Measurements from ENCODE around the gene FAM83C.
"Not testable (repeated sequence)": the region's sequence is repeated elsewhere in the genome, so short reads cannot be mapped to it uniquely, and the experiment has no call there.

DNA sequence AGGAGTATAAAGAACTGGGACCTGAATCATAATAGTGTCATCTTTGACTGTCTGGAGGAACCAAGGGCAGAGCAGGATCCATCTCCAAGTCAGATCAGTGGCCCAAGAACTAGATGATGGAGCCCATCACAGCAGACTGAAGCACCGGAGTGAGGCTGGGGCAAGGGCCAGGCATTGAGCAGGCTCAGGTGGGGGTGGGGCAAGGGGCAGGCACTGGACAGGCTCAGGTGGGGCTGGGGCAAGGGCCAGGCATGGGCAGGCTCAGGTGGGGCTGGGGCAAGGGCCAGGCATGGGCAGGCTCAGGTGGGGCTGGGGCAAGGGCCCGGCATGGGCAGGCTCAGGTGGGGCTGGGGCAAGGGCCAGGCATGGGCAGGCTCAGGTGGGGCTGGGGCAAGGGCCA lies 39.6 kb downstream of the FAM83C start:
- TF ChIP-seq, protein P1, sequence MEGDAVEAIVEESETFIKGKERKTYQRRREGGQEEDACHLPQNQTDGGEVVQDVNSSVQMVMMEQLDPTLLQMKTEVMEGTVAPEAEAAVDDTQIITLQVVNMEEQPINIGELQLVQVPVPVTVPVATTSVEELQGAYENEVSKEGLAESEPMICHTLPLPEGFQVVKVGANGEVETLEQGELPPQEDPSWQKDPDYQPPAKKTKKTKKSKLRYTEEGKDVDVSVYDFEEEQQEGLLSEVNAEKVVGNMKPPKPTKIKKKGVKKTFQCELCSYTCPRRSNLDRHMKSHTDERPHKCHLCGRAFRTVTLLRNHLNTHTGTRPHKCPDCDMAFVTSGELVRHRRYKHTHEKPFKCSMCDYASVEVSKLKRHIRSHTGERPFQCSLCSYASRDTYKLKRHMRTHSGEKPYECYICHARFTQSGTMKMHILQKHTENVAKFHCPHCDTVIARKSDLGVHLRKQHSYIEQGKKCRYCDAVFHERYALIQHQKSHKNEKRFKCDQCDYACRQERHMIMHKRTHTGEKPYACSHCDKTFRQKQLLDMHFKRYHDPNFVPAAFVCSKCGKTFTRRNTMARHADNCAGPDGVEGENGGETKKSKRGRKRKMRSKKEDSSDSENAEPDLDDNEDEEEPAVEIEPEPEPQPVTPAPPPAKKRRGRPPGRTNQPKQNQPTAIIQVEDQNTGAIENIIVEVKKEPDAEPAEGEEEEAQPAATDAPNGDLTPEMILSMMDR (IDR thresholded peaks at IDR 0.05), result not testable (repeated sequence)
- TF ChIP-seq POLR2AphosphoS5 (IDR thresholded peaks at IDR 0.05), result not testable (repeated sequence)
